T-helper 2 cell treated with Interferon-gamma antibody and Interleukin-4, amounts not matched to agents 100 ng/mL and 5 ng/mL, for 36 hours (primary cell): ENCODE data around the gene TAF11L5. TPM values are rescaled to one million over a fixed set of nuclear protein-coding genes. Genes with fewer than 3 reads are reported as not detected.
"Not testable (repeated sequence)": the region's sequence is repeated elsewhere in the genome, so short reads cannot be mapped to it uniquely, and the experiment has no call there.

Experiments used
- intact Hi-C: fragments of 100-400 bp; cut with micrococcal nuclease; formaldehyde crosslinking; loops from one replicate; pipeline ENCODE4 v1.15.1; 2023
- total RNA-seq: library from RNA; stranded (reverse); gene quantifications from 2 replicates; pipeline ENCODE4 v1.2.3, GENCODE V29; 2022

The TAF11L5 gene
- total RNA-seq, result not detected in 2 replicates

- intact Hi-C loops, result not testable (repeated sequence)
Observed at GRCh38 chr5:17524935-17525334, at the start of gene TAF11L5. TAF11L5 (plus strand) TSS chr5:17525235.

- intact Hi-C loops, result no loop called here
Observed at GRCh38 chr5:17477043-17477442, 48.0 kb upstream of the TAF11L5 start.

GRCh38 chr5:17477573-17478265 lies 47.3 kb upstream of the TAF11L5 start:
- intact Hi-C loops, result no loop called here

GRCh38 chr5:17481378-17481777 lies 43.7 kb upstream of the TAF11L5 start:
- intact Hi-C loops, result no loop called here

- intact Hi-C loops, result no loop called here
Observed at GRCh38 chr5:17482790-17483189, 42.2 kb upstream of the TAF11L5 start.

- intact Hi-C loops, result not testable (repeated sequence)
Observed at GRCh38 chr5:17486464-17487173, 38.4 kb upstream of the TAF11L5 start.

- intact Hi-C loops, result no loop called here
Observed at GRCh38 chr5:17487174-17487512, 37.9 kb upstream of the TAF11L5 start.

GRCh38 chr5:17491257-17491656 lies 33.8 kb upstream of the TAF11L5 start:
- intact Hi-C loops, result not testable (repeated sequence)

- intact Hi-C loops, result no loop called here
Observed at GRCh38 chr5:17492770-17493169, 32.3 kb upstream of the TAF11L5 start.

GRCh38 chr5:17497446-17497845 lies 27.6 kb upstream of the TAF11L5 start:
- intact Hi-C loops, result no loop called here

- intact Hi-C loops, result not testable (repeated sequence)
Observed at GRCh38 chr5:17497931-17498330, 27.1 kb upstream of the TAF11L5 start, which contains the start of gene TAF11L2. TAF11L2 (plus strand) TSS chr5:17498231.

- intact Hi-C loops, result no loop called here
Observed at GRCh38 chr5:17511775-17512325, 13.2 kb upstream of the TAF11L5 start.

- intact Hi-C loops, result not testable (repeated sequence)
Observed at GRCh38 chr5:17517526-17517925, 7.5 kb upstream of the TAF11L5 start.

- intact Hi-C loops, result not testable (repeated sequence)
Observed at GRCh38 chr5:17518067-17518466, 7.0 kb upstream of the TAF11L5 start, which contains the start of gene TAF11L3. TAF11L3 (plus strand) TSS chr5:17518367.

- intact Hi-C loops, result not testable (repeated sequence)
Observed at GRCh38 chr5:17519508-17519907, 5.5 kb upstream of the TAF11L5 start.

- intact Hi-C loops, result not testable (repeated sequence)
Observed at GRCh38 chr5:17521501-17521900, 3.5 kb upstream of the TAF11L5 start, which contains the start of gene TAF11L4. TAF11L4 (plus strand) TSS chr5:17521801.

- intact Hi-C loops, result not testable (repeated sequence)
Observed at GRCh38 chr5:17526504-17526903, 1.5 kb downstream of the TAF11L5 start.

GRCh38 chr5:17528369-17528768 lies 3.3 kb downstream of the TAF11L5 start, which contains the start of gene TAF11L6:
TAF11L6 (plus strand) TSS chr5:17528669.
- intact Hi-C loops, result not testable (repeated sequence)
